NCI-H2081 (cell line): Measurements from ENCODE around the gene ASMT.
"Not testable (repeated sequence)": the region's sequence is repeated elsewhere in the genome, so short reads cannot be mapped to it uniquely, and the experiment has no call there.

Experiments used
- DNase-seq, 2 experiments: peaks; one replicate each; lab custom pipeline; 2025; lab: John Stamatoyannopoulos, UW

ASMT gene

GRCh38 chrX:1652011-1652811, 37.4 kb downstream of the ASMT start:
- DNase-seq, result peak; percentile 19 to 24

GRCh38 chrX:1656379-1656778, 41.5 kb downstream of the ASMT start:
- DNase-seq, result no peak

GRCh38 chrX:1657367-1658070, 42.7 kb downstream of the ASMT start:
- DNase-seq, result no peak

GRCh38 chrX:1658071-1658491, 43.2 kb downstream of the ASMT start:
- DNase-seq, result no peak

- no peak for DNase-seq
Observed at GRCh38 chrX:1659664-1660461, 45.0 kb downstream of the ASMT start.

GRCh38 chrX:1661048-1661921, 46.4 kb downstream of the ASMT start:
- no peak for DNase-seq

GRCh38 chrX:1661922-1662221, 47.0 kb downstream of the ASMT start:
- no peak for DNase-seq

GRCh38 chrX:1667566-1667965, 52.7 kb downstream of the ASMT start:
- no peak for DNase-seq

- no peak for DNase-seq
Observed at GRCh38 chrX:1673337-1673736, 58.5 kb downstream of the ASMT start.

- no peak for DNase-seq
Observed at GRCh38 chrX:1676866-1677265, 62.0 kb downstream of the ASMT start.

GRCh38 chrX:1679238-1679637, 64.4 kb downstream of the ASMT start:
- DNase-seq, result no peak

- no peak for DNase-seq
Observed at GRCh38 chrX:1681439-1681838, 66.6 kb downstream of the ASMT start.

- DNase-seq, result not testable (repeated sequence)
Observed at GRCh38 chrX:1681856-1682255, 67.0 kb downstream of the ASMT start.

- not testable (repeated sequence) for DNase-seq
Observed at GRCh38 chrX:1682501-1682900, 67.6 kb downstream of the ASMT start.

GRCh38 chrX:1684883-1685282, 70.0 kb downstream of the ASMT start:
- not testable (repeated sequence) for DNase-seq

GRCh38 chrX:1685444-1685880, 70.6 kb downstream of the ASMT start:
- not testable (repeated sequence) for DNase-seq

GRCh38 chrX:1686642-1687041, 71.8 kb downstream of the ASMT start:
- DNase-seq, result no peak
